B cell (primary cell): ENCODE data around the gene OR51G1. TPM values are rescaled to one million over a fixed set of nuclear protein-coding genes. Genes with fewer than 3 reads are reported as not detected.

Source experiments
- ATAC-seq: fragments of 200-7000 bp; cut with Tn5 transposase; one replicate; pipeline ENCODE4 v1.10.0; 2021; ENCODE audit warnings: low read depth, mild to moderate bottlenecking, moderate number of reproducible peaks, moderate library complexity
- CTCF ChIA-PET: fragments of 350-600 bp; sonication (Branson Sonifier 250); formaldehyde crosslinking; loops from one replicate; lab custom pipeline; 2021; ENCODE audit warnings: antibody characterized with exemption, inconsistent platforms; lab: Charles Lee
- POLR2A ChIA-PET: fragments of 350-600 bp; sonication (Branson Sonifier 250); formaldehyde crosslinking; loops from one replicate; lab custom pipeline; 2021; ENCODE audit warnings: antibody characterized with exemption; lab: Charles Lee
- DNase-seq: peaks from one replicate; pipeline ENCODE4 v3.0.0; 2013
- H2AFZ ChIP-seq: 2 replicates; pipeline ENCODE4 v1.6.1; 2012; ENCODE audit warnings: mild to moderate bottlenecking, low read depth, low read length; ENCODE audit not compliant: insufficient read depth, poor library complexity, severe bottlenecking
- H3K27ac ChIP-seq, 2 donors: 1 replicate in 1 of 2; 2 replicates in 1 of 2; pipeline ENCODE4 v1.5.1; 2012 to 2013; ENCODE audit warnings: low read length in 2 of 2, mild to moderate bottlenecking in 2 of 2, moderate library complexity in 1 of 2
- H3K27me3 ChIP-seq, 4 experiments: fragments of 200-600 bp in 1 of 4; sonication (generic) in 1 of 4; replicated peaks in 1 of 4; 1 replicate in 2 of 4; 2 replicates in 2 of 4; pipeline versions ENCODE4 v1.6.1 to v1.7.0; 2013 to 2016; ENCODE audit warnings: low read length in 3 of 4, mild to moderate bottlenecking in 2 of 4, mixed read lengths in 1 of 4, moderate library complexity in 1 of 4; ENCODE audit not compliant: insufficient read depth in 4 of 4, control insufficient read depth in 3 of 4; ENCODE audit errors: control extremely low read depth in 1 of 4
- H3K36me3 ChIP-seq, 2 experiments: replicated peaks in 1 of 2; 1 replicate in 1 of 2; 2 replicates in 1 of 2; pipeline versions ENCODE4 v1.6.1 to v1.7.1; 2013; ENCODE audit warnings: low read length in 1 of 2; ENCODE audit not compliant: insufficient read depth in 2 of 2, control insufficient read depth in 1 of 2; ENCODE audit errors: control extremely low read depth in 1 of 2, extremely low read depth in 1 of 2
- H3K4me1 ChIP-seq, 2 donors: fragments of 200-600 bp in 1 of 2; sonication (generic) in 1 of 2; 1 replicate in 1 of 2; 2 replicates in 1 of 2; pipeline versions ENCODE4 v1.5.1 to v1.6.1; 2013 to 2017; ENCODE audit warnings: low read length in 2 of 2; ENCODE audit not compliant: control insufficient read depth in 2 of 2, insufficient read depth in 2 of 2
- H3K4me2 ChIP-seq: replicated peaks from 2 replicates; pipeline ENCODE3; 2012; ENCODE audit warnings: mild to moderate bottlenecking, low read depth, low read length; ENCODE audit not compliant: poor library complexity, severe bottlenecking
- H3K4me3 ChIP-seq, 5 experiments: fragments of 200-600 bp in 1 of 5; sonication (generic) in 1 of 5; 1 replicate in 3 of 5; 2 replicates in 2 of 5; pipeline versions ENCODE4 v1.5.1 to v1.7.0; 2011 to 2016; ENCODE audit warnings: low read length in 4 of 5, mild to moderate bottlenecking in 4 of 5, low read depth in 2 of 5, control low read depth in 1 of 5, moderate library complexity in 1 of 5; ENCODE audit not compliant: insufficient read depth in 1 of 5; ENCODE audit errors: control extremely low read depth in 1 of 5, extremely low read depth in 1 of 5
- H3K79me2 ChIP-seq: fragments of 200-600 bp; sonication (generic); one replicate; pipeline ENCODE4 v1.6.0; 2016; ENCODE audit warnings: low read length; ENCODE audit not compliant: control insufficient read depth, insufficient read depth
- H3K9ac ChIP-seq: fragments of 200-600 bp; sonication (generic); 2 replicates; pipeline ENCODE4 v1.6.1; 2017; ENCODE audit warnings: mild to moderate bottlenecking, low read length, moderate library complexity
- H3K9me3 ChIP-seq, 3 donors: one replicate each; pipeline versions ENCODE4 v1.6.1 to v1.7.1; 2013; ENCODE audit warnings: low read length in 2 of 3; ENCODE audit not compliant: control insufficient read depth in 2 of 3, insufficient read depth in 1 of 3; ENCODE audit errors: control extremely low read depth in 1 of 3
- H4K20me1 ChIP-seq: 2 replicates; pipeline ENCODE4 v1.6.0; 2012; ENCODE audit warnings: mild to moderate bottlenecking, low read length; ENCODE audit not compliant: insufficient read depth, control insufficient read depth, poor library complexity, severe bottlenecking
- H3K27ac Mint-ChIP-seq: one replicate; pipeline ENCODE4 v1.8.0; 2021; ENCODE audit warnings: mixed read lengths
- H3K27me3 Mint-ChIP-seq: one replicate; pipeline ENCODE4 v1.8.0; 2021; ENCODE audit warnings: mixed read lengths
- H3K4me1 Mint-ChIP-seq: one replicate; pipeline ENCODE4 v1.8.0; 2021; ENCODE audit warnings: mixed read lengths
- H3K4me3 Mint-ChIP-seq: one replicate; pipeline ENCODE4 v1.8.0; 2021; ENCODE audit warnings: mixed read lengths
- H3K9me3 Mint-ChIP-seq: one replicate; pipeline ENCODE4 v1.8.0; 2022; ENCODE audit warnings: mixed read lengths; ENCODE audit not compliant: insufficient read depth
- EZH2 ChIP-seq: IDR thresholded peaks from 2 replicates; pipeline ENCODE4 v1.6.1; 2012; ENCODE audit warnings: borderline replicate concordance, low read depth, mild to moderate bottlenecking, moderate library complexity, low read length; ENCODE audit not compliant: insufficient read depth, poor library complexity, severe bottlenecking
- WGBS: methylation state at CpG from one replicate; pipeline ENCODE4 v1.1.5; 2013; ENCODE audit warnings: missing lambda C conversion rate; ENCODE audit not compliant: insufficient coverage; 5-methylcytosine and 5-hydroxymethylcytosine counted together
- intact Hi-C: fragments of 100-400 bp; cut with micrococcal nuclease; formaldehyde crosslinking; loops from one replicate; pipeline ENCODE4 v1.10.0; 2022
- polyA plus RNA-seq: library from polyadenylated mRNA; depleted of rRNA; stranded (reverse); fragments of >200 nt; gene quantifications from 2 replicates; pipeline ENCODE4 v1.2.3, GENCODE V29; 2012
- total RNA-seq, 2 donors: library from RNA; stranded (reverse); fragments of 120-200 nt in 1 of 2; gene quantifications; 1 replicate in 1 of 2; 2 replicates in 1 of 2; pipeline versions ENCODE4 v1.2.3 to v1.2.4, GENCODE V29; 2013 to 2022
- TF ChIP-seq, protein P1 (sequence below): fragments of 200-600 bp; IDR thresholded peaks from one replicate; pipeline ENCODE4 v1.8.0; 2022; ENCODE audit warnings: antibody characterized with exemption, mild to moderate bottlenecking

The OR51G1 gene
- total and polyA plus RNA-seq, 2 donors (not counting 1 experiment from before 2014, with no cell fraction given) = not detected

DNA sequence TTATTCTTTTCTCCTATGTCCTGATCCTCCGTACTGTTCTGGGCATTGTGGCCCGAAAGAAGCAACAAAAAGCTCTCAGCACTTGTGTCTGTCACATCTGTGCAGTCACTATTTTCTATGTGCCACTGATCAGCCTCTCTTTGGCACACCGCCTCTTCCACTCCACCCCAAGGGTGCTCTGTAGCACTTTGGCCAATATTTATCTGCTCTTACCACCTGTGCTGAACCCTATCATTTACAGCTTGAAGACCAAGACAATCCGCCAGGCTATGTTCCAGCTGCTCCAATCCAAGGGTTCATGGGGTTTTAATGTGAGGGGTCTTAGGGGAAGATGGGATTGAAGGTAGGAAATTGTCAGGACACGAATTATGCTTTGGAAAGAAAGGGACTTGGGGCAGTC lies 41.6 kb downstream of the OR51G1 start:
- H3K4me1 ChIP-seq = no peaks in the 10 kb centered on the region
- peaks cover 4% of the 10 kb centered on the region for H3K27me3 Mint-ChIP-seq
- no peaks in the 10 kb centered on the region for H3K27me3 ChIP-seq
- POLR2A ChIA-PET = no interaction called here
- H3K4me1 Mint-ChIP-seq = no peaks in the 10 kb centered on the region
- H3K27ac ChIP-seq = no peak overlapping the region
- H3K4me3 Mint-ChIP-seq = no peak overlapping the region
- no peak overlapping the region for H2AFZ ChIP-seq
- WGBS = 89% methylated on average over 3 of the region's 5 CpGs
- H4K20me1 ChIP-seq = no peaks in the 10 kb centered on the region
- H3K9me3 Mint-ChIP-seq = no peaks in the 10 kb centered on the region
- CTCF ChIA-PET = no interaction called here
- H3K27ac Mint-ChIP-seq = no peak overlapping the region
- H3K4me3 ChIP-seq = no peak overlapping the region
- H3K9ac ChIP-seq = no peak overlapping the region
- intact Hi-C loops = no loop called here
- no peaks in the 10 kb centered on the region for H3K36me3 ChIP-seq
- no peak for DNase-seq
- peaks cover 0 to 1% (median 0%) of the 10 kb centered on the region in 3 donors for H3K9me3 ChIP-seq
- TF ChIP-seq, protein P1, sequence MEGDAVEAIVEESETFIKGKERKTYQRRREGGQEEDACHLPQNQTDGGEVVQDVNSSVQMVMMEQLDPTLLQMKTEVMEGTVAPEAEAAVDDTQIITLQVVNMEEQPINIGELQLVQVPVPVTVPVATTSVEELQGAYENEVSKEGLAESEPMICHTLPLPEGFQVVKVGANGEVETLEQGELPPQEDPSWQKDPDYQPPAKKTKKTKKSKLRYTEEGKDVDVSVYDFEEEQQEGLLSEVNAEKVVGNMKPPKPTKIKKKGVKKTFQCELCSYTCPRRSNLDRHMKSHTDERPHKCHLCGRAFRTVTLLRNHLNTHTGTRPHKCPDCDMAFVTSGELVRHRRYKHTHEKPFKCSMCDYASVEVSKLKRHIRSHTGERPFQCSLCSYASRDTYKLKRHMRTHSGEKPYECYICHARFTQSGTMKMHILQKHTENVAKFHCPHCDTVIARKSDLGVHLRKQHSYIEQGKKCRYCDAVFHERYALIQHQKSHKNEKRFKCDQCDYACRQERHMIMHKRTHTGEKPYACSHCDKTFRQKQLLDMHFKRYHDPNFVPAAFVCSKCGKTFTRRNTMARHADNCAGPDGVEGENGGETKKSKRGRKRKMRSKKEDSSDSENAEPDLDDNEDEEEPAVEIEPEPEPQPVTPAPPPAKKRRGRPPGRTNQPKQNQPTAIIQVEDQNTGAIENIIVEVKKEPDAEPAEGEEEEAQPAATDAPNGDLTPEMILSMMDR = no peak
- TF ChIP-seq EZH2 = no peak
- ATAC-seq = no peak
- no peak overlapping the region for H3K4me2 ChIP-seq
- H3K79me2 ChIP-seq = no peaks in the 10 kb centered on the region

DNA sequence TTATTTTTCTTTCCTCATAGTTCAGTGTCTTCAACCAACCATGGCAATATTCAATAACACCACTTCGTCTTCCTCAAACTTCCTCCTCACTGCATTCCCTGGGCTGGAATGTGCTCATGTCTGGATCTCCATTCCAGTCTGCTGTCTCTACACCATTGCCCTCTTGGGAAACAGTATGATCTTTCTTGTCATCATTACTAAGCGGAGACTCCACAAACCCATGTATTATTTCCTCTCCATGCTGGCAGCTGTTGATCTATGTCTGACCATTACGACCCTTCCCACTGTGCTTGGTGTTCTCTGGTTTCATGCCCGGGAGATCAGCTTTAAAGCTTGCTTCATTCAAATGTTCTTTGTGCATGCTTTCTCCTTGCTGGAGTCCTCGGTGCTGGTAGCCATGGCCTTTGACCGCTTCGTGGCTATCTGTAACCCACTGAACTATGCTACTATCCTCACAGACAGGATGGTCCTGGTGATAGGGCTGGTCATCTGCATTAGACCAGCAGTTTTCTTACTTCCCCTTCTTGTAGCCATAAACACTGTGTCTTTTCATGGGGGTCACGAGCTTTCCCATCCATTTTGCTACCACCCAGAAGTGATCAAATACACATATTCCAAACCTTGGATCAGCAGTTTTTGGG lies 42.2 kb downstream of the OR51G1 start, which contains the start of gene OR51T1:
OR51T1 (plus strand) TSS at position 41 of the 641 bp plus-strand sequence; CDS start at position 41, 0 bp downstream.
- Histone ChIP-seq H3K4me1 (no peaks in the 10 kb centered on the region), H3K27me3 (no peaks in the 10 kb centered on the region), H3K9ac (no peak within 1 kb of the TSS), H3K4me3 (no peak within 1 kb of the TSS), H3K9me3 (peaks cover 0 to 1% (median 0%) of the 10 kb centered on the region in 3 donors), H3K27ac (no peak within 1 kb of the TSS), H3K4me2 (no peak within 1 kb of the TSS), H3K36me3 (no peaks in the 10 kb centered on the region), H4K20me1 (no peaks in the 10 kb centered on the region), H2AFZ (no peak within 1 kb of the TSS), H3K79me2 (no peaks in the 10 kb centered on the region)
- TF ChIP-seq, protein P1 = no peak
- TF ChIP-seq EZH2 = no peak
- ATAC-seq = no peak
- H3K27me3 Mint-ChIP-seq = peaks cover 2% of the 10 kb centered on the region
- no peaks in the 10 kb centered on the region for H3K9me3 Mint-ChIP-seq
- 89% methylated on average over 8 of the region's 8 CpGs for WGBS
- ChIA-PET CTCF (no interaction called here), POLR2A (no interaction called here)
- no peaks in the 10 kb centered on the region for H3K4me1 Mint-ChIP-seq
- no peak within 1 kb of the TSS for H3K4me3 Mint-ChIP-seq
- DNase-seq = no peak
- no peak within 1 kb of the TSS for H3K27ac Mint-ChIP-seq
- intact Hi-C loops = no loop called here
